Measurements from ENCODE around the gene SEPTIN5. TPM values are rescaled to one million over a fixed set of nuclear protein-coding genes. Genes with fewer than 3 reads are reported as not detected.

SEPTIN5 gene
- polyA plus RNA-seq, 2 of the 4 experiments (the other 2 are of a cell fraction) = 4.6 to 12.6 TPM

DNA sequence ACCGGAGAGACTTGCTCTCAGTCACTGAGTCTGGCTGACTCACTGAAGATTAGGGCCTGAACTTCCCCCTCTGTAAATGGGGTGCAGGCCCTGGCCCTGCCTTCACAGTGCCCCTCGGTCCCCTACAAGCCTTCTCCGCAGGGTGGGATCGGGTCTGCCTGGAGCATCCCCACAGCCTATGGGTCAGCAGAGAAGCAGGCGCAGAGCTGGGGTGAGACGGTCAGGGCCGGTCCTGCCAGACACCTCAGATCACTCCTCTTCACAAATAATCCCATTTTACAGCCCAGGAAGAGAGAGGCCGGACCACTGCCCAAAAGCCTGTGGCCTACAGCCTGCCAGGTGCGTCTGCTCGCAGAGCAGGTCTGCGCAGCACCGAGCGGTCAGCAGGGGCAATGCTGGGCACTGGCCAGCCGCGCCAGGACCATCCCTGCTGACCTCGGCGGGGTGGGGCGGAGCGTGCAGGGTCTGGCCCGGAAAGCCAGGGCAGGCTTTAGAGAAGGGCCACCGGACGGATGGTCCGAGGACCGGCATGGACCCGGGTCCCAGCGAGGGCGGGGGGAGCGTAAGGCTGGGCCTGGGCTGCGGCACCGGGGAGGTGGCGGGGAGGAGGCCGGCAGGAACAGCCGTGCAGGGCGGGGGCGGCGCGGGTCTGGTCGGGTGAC lies 522 bp upstream of the SEPTIN5 start:
- Histone ChIP-seq H3K27ac (peak overlapping the region; percentile 62 to 90), H3K9me3 (no peaks in the 10 kb centered on the region), H3K4me2 (peak overlapping the region; percentile 99), H3K4me1 (peaks cover 8% of the 10 kb centered on the region; the same call in 1 of the 3 replicates), H3K4me3 (peak overlapping the region; percentile 63)
- POLR2A ChIA-PET = no interaction called here
- TF ChIP-seq RNF2 (IDR thresholded peaks at IDR 0.05; ENCODE audit: borderline replicate concordance, low read depth) (no peak), ZC3H11A (IDR thresholded peaks at IDR 0.05) (no peak), JUN (IDR thresholded peaks at IDR 0.05) (no peak), MAZ (IDR thresholded peaks at IDR 0.05; ENCODE audit: borderline replicate concordance, low read depth, low read length) (no peak), HOXB5 (CRISPR knock-in tag; IDR thresholded peaks at IDR 0.05) (no peak), EHMT2 (IDR thresholded peaks at IDR 0.05; ENCODE audit: low read depth) (no peak), MYC (IDR thresholded peaks at IDR 0.05; ENCODE audit: borderline replicate concordance, low read length) (no peak), RAD21 (conservative IDR thresholded peaks at IDR 0.05 in 1 of 2, IDR thresholded peaks at IDR 0.05 in 1 of 2) (no peak), TP53 (CRISPR knock-in tag; IDR thresholded peaks at IDR 0.05) (no peak), GATA3 (IDR thresholded peaks at IDR 0.05; ENCODE audit: borderline replicate concordance) (no peak), CEBPB (IDR thresholded peaks at IDR 0.05) (no peak), RFX5 (IDR thresholded peaks at IDR 0.05) (no peak), RARB (CRISPR knock-in tag; IDR thresholded peaks at IDR 0.05) (no peak), HEYL (CRISPR knock-in tag; IDR thresholded peaks at IDR 0.05) (no peak), PHF8 (IDR thresholded peaks at IDR 0.05; ENCODE audit: borderline replicate concordance, low read depth) (no peak), POLR2AphosphoS2 (conservative IDR thresholded peaks at IDR 0.05; ENCODE audit: low read length) (no peak)
- TF ChIP-seq, protein P1, sequence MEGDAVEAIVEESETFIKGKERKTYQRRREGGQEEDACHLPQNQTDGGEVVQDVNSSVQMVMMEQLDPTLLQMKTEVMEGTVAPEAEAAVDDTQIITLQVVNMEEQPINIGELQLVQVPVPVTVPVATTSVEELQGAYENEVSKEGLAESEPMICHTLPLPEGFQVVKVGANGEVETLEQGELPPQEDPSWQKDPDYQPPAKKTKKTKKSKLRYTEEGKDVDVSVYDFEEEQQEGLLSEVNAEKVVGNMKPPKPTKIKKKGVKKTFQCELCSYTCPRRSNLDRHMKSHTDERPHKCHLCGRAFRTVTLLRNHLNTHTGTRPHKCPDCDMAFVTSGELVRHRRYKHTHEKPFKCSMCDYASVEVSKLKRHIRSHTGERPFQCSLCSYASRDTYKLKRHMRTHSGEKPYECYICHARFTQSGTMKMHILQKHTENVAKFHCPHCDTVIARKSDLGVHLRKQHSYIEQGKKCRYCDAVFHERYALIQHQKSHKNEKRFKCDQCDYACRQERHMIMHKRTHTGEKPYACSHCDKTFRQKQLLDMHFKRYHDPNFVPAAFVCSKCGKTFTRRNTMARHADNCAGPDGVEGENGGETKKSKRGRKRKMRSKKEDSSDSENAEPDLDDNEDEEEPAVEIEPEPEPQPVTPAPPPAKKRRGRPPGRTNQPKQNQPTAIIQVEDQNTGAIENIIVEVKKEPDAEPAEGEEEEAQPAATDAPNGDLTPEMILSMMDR (IDR thresholded peaks at IDR 0.05) = no peak
- TF ChIP-seq, protein P2, sequence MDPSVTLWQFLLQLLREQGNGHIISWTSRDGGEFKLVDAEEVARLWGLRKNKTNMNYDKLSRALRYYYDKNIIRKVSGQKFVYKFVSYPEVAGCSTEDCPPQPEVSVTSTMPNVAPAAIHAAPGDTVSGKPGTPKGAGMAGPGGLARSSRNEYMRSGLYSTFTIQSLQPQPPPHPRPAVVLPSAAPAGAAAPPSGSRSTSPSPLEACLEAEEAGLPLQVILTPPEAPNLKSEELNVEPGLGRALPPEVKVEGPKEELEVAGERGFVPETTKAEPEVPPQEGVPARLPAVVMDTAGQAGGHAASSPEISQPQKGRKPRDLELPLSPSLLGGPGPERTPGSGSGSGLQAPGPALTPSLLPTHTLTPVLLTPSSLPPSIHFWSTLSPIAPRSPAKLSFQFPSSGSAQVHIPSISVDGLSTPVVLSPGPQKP (IDR thresholded peaks at IDR 0.05; ENCODE audit: low read depth, low read length) = no peak
- TF ChIP-seq, protein P3, sequence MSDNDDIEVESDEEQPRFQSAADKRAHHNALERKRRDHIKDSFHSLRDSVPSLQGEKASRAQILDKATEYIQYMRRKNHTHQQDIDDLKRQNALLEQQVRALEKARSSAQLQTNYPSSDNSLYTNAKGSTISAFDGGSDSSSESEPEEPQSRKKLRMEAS (IDR thresholded peaks at IDR 0.05) = no peak
- ATAC-seq (peak; percentile 19 to 45; a peak in 4 of 6 replicates), FAIRE-seq (no peak), DNase-seq (ENCODE audit: low read depth in 1 of 2, low spot score in 1 of 2) (no peak)
- 82% methylated on average over 14 of the region's 38 CpGs for WGBS (ENCODE audit: missing lambda C conversion rate)
- CTCF ChIA-PET = no interaction called here

DNA sequence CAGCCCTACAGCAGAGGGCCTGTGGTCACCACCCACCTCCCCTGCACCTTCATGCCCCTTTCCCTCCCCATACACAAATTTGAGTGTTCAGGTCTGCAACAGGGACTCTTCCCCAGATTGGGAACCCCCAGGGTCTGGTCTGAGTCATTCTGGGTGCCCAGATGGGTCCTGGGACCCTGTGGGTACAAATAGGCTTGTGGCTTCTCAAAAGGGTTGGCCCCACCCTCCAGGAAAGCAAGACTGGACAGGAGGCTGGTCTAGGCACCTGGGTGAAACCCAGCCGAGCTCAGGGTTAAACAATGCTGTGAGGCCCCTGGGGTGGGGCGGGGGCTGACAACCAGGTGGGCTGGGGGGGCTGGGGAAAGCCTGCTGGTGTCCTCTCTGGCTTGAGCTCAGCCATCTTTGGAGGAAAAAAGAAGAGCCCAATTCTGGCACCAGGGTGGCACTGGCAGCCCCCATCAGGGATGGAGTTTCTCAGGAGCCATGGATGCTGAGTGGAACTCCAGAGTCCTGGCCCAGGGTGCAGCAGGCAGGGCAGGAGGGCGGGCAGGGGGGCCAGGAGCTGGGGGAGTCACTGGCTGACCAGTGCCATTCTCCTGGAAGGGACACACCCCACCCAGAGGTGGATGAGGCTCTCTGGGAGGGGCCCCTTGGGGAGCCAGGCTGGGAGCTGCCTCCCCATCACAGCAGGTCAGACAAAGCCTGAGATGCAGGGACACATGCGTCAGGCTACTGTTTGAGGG lies 1.1 kb downstream of the SEPTIN5 start:
- 100% methylated on average over 1 of the region's 4 CpGs for WGBS (ENCODE audit: missing lambda C conversion rate)
- Histone ChIP-seq H3K9me3 (no peaks in the 10 kb centered on the region), H3K4me3 (peak overlapping the region; percentile 63), H3K4me2 (peak overlapping the region; percentile 99), H3K4me1 (peaks cover 9% of the 10 kb centered on the region; the same call in 1 of the 3 replicates), H3K27ac (peak overlapping the region in 1 of 2 experiments; percentile 90; a peak in 3 of 6 replicates)
- FAIRE-seq = no peak
- no peak for DNase-seq (ENCODE audit: low read depth in 1 of 2, low spot score in 1 of 2)
- TF ChIP-seq EHF (CRISPR knock-in tag; IDR thresholded peaks at IDR 0.05) (no peak), FOXS1 (CRISPR knock-in tag; IDR thresholded peaks at IDR 0.05) (no peak), ZC3H11A (IDR thresholded peaks at IDR 0.05) (no peak), NFE2L2 (conservative IDR thresholded peaks at IDR 0.05; ENCODE audit: low read length) (no peak), MYC (IDR thresholded peaks at IDR 0.05; ENCODE audit: borderline replicate concordance, low read length) (no peak)
- ATAC-seq = no peak
- ChIA-PET CTCF (interaction anchor here (0.6 to 2.9 kb wide), 5 partner anchors 9 to 195 kb away, joined by 3 to 13 read pairs (median 3); no protein-coding TSS in a partner anchor), POLR2A (no interaction called here)

Data from A549 (cell line).